KMS-11 (cell line): ENCODE data around the gene CACNB4.
"Not testable (repeated sequence)": the region's sequence is repeated elsewhere in the genome, so short reads cannot be mapped to it uniquely, and the experiment has no call there.

ENCODE experiments used
- H2AFZ ChIP-seq: fragments of 200-600 bp; sonication (generic); 2 replicates; pipeline ENCODE4 v1.6.1; 2016; ENCODE audit warnings: antibody characterized with exemption, mixed run types, low read depth
- H3K27ac ChIP-seq: fragments of 200-600 bp; sonication (generic); 2 replicates; pipeline ENCODE4 v1.6.1; 2016; ENCODE audit warnings: mild to moderate bottlenecking, mixed run types
- H3K27me3 ChIP-seq: fragments of 200-600 bp; sonication (generic); 2 replicates; pipeline ENCODE4 v1.6.1; 2017; ENCODE audit warnings: mild to moderate bottlenecking, low read depth, mixed run types, moderate library complexity; ENCODE audit not compliant: insufficient read depth
- H3K36me3 ChIP-seq: fragments of 200-600 bp; sonication (generic); 2 replicates; pipeline ENCODE4 v1.6.1; 2017; ENCODE audit warnings: mild to moderate bottlenecking, mixed run types; ENCODE audit not compliant: insufficient read depth
- H3K4me1 ChIP-seq: fragments of 200-600 bp; sonication (generic); 2 replicates; pipeline ENCODE4 v1.6.1; 2016; ENCODE audit warnings: mild to moderate bottlenecking, low read depth, mixed run types; ENCODE audit not compliant: poor library complexity, severe bottlenecking
- H3K4me2 ChIP-seq: fragments of 200-600 bp; sonication (generic); 2 replicates; pipeline ENCODE4 v1.7.0; 2016; ENCODE audit warnings: mild to moderate bottlenecking, mixed run types
- H3K4me3 ChIP-seq: fragments of 200-600 bp; sonication (generic); IDR thresholded peaks from 2 replicates; pipeline ENCODE4 v1.6.1; 2017; ENCODE audit warnings: low read depth, low read length, mixed read lengths; ENCODE audit not compliant: insufficient read depth
- H3K79me2 ChIP-seq: fragments of 200-600 bp; sonication (generic); 2 replicates; pipeline ENCODE4 v1.6.1; 2016; ENCODE audit warnings: low read depth, mixed run types; ENCODE audit not compliant: insufficient read depth
- H3K9ac ChIP-seq: fragments of 200-600 bp; sonication (generic); 2 replicates; pipeline ENCODE4 v1.6.1; 2016; ENCODE audit warnings: mild to moderate bottlenecking, mixed run types
- H4K20me1 ChIP-seq: fragments of 200-600 bp; sonication (generic); 2 replicates; pipeline ENCODE4 v1.6.1; 2016; ENCODE audit warnings: mild to moderate bottlenecking, mixed run types; ENCODE audit not compliant: insufficient read depth
- TF ChIP-seq, protein P1 (sequence below): fragments of 200-600 bp; sonication (generic); conservative IDR thresholded peaks from 2 replicates; pipeline ENCODE4 v1.6.1; 2017; ENCODE audit warnings: low read depth, mild to moderate bottlenecking, antibody characterized with exemption, low read length, moderate library complexity, mixed read lengths

The CACNB4 gene

GRCh38 chr2:152024477-152024876 is 74.4 kb downstream of the CACNB4 start:
- Histone ChIP-seq H3K4me3 (no peak overlapping the region), H3K4me1 (no peaks in the 10 kb centered on the region), H4K20me1 (no peaks in the 10 kb centered on the region), H3K27me3 (no peaks in the 10 kb centered on the region), H3K36me3 (no peaks in the 10 kb centered on the region), H3K4me2 (no peak overlapping the region), H3K9ac (no peak overlapping the region), H3K27ac (no peak overlapping the region), H3K79me2 (no peaks in the 10 kb centered on the region), H2AFZ (no peak overlapping the region)
- TF ChIP-seq, protein P1, sequence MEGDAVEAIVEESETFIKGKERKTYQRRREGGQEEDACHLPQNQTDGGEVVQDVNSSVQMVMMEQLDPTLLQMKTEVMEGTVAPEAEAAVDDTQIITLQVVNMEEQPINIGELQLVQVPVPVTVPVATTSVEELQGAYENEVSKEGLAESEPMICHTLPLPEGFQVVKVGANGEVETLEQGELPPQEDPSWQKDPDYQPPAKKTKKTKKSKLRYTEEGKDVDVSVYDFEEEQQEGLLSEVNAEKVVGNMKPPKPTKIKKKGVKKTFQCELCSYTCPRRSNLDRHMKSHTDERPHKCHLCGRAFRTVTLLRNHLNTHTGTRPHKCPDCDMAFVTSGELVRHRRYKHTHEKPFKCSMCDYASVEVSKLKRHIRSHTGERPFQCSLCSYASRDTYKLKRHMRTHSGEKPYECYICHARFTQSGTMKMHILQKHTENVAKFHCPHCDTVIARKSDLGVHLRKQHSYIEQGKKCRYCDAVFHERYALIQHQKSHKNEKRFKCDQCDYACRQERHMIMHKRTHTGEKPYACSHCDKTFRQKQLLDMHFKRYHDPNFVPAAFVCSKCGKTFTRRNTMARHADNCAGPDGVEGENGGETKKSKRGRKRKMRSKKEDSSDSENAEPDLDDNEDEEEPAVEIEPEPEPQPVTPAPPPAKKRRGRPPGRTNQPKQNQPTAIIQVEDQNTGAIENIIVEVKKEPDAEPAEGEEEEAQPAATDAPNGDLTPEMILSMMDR = no peak

DNA sequence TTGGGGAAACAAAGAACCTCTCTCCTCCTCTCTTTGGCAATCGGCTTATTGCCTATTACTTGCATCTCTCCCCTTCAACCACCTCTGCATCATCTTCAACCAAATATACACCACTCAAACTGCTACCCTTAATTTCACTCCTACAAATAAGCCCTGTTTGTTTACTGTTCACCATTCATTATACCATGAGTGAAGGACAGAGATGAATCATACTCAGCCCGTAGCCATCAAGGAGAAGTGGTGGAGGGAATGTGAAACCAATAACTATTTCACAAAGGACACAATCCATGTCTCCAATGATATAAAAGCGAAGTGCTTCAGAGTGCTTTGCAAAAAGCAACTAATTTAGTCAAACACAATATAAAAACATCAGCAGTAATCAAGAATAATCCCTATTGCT is 76.8 kb downstream of the CACNB4 start:
- TF ChIP-seq, protein P1 = no peak
- no peak overlapping the region for H3K4me2 ChIP-seq
- no peak overlapping the region for H3K4me3 ChIP-seq

DNA sequence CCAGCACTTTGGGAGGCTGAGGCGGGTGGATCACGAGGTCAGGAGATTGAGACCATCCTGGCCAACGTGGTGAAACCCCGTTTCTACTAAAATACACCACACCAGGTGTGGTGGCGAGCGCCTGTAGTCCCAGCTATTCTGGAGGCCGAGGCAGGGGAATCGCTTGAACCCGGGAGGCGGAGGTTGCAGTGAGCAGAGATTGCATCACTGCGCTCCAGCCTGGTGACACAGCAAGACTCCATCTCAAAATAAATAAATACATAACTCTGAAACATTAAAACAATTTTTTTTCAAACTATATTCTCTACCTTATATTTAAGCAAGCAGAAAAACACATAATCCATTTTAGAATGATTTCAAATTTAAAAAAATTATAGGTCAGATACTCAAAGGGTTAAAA is 77.8 kb downstream of the CACNB4 start:
- not testable (repeated sequence) for H3K4me1 ChIP-seq, H3K4me2 ChIP-seq, H3K4me3 ChIP-seq, H3K27me3 ChIP-seq, H3K79me2 ChIP-seq, H3K36me3 ChIP-seq, H3K9ac ChIP-seq, H4K20me1 ChIP-seq, H2AFZ ChIP-seq, H3K27ac ChIP-seq

More for the DNA sequence above, 76.8 kb downstream of the CACNB4 start:
- H2AFZ ChIP-seq = no peak overlapping the region
- H3K36me3 ChIP-seq = no peaks in the 10 kb centered on the region
- no peak overlapping the region for H3K27ac ChIP-seq
- H4K20me1 ChIP-seq = no peaks in the 10 kb centered on the region
- H3K79me2 ChIP-seq = no peaks in the 10 kb centered on the region
- H3K27me3 ChIP-seq = no peaks in the 10 kb centered on the region
- H3K9ac ChIP-seq = no peak overlapping the region
- no peaks in the 10 kb centered on the region for H3K4me1 ChIP-seq

DNA sequence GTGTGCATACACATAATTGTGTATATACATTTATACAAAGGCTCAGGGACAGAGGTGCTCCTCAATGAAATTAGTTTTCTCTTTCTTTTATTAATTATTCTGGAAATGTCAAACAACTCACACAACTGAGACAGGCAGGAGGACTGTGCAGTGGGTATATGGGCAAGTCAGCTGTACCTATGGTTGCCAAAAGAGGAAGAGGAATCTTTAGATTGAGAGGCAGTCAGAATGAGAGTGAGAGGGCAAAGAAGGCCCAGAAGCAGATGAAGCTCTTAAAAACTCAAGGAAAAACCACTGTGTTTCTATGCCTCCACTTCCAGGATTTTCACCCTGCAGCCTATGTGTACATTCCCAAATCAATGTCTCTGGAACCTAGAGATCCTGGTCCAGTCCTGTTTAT is 79.1 kb downstream of the CACNB4 start:
- no peaks in the 10 kb centered on the region for H3K27me3 ChIP-seq
- no peaks in the 10 kb centered on the region for H3K36me3 ChIP-seq
- H3K27ac ChIP-seq = no peak overlapping the region
- H2AFZ ChIP-seq = no peak overlapping the region
- no peaks in the 10 kb centered on the region for H4K20me1 ChIP-seq
- H3K4me1 ChIP-seq = no peaks in the 10 kb centered on the region
- TF ChIP-seq, protein P1 = no peak
- no peak overlapping the region for H3K9ac ChIP-seq
- H3K4me3 ChIP-seq = no peak overlapping the region
- H3K79me2 ChIP-seq = no peaks in the 10 kb centered on the region
- H3K4me2 ChIP-seq = no peak overlapping the region

DNA sequence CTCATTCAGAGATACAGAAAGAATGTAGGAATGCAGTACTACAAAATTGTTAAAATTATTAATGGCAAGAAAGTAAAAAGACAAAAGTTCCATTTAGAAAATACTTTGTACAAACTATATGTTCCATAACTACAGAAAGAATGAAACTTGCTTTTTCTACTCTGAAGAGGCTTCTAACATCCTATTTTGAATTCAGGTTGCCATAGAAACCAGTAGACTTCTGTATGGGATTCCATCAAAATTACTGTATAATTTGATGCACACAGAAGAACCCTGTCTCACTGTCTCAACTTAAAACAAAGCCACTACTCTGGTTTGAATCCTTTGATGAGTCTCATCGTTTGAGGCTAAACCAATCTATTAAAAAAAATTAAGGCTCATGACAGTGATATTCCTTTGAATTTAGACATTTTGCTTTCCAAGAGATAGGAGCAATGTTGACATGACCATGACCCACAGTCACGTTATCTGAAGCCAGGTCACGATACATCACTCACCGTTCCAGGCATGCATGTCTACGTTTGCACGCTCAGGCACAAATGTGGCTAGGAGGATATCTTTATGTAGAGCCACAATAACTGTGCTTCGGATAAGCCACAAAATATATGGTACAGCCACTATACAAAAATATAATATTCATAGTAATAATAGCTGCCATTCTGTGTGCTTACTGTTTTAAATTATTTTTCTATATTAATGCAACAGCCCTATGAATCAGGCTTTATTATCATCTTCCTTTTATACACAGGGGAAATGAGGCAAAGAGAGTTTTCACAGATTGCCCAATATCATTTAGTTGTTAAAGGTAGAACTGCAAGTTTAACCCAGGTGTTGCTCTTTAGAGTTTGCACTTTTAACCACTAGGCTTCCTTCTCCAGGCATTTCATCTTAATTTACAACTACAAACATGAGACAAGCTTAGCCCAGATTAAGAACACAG is 82.4 kb downstream of the CACNB4 start:
- no peaks in the 10 kb centered on the region for H3K79me2 ChIP-seq
- no peak overlapping the region for H3K9ac ChIP-seq
- no peaks in the 10 kb centered on the region for H3K4me1 ChIP-seq
- no peaks in the 10 kb centered on the region for H3K27me3 ChIP-seq
- H3K27ac ChIP-seq = no peak overlapping the region
- H3K4me2 ChIP-seq = no peak overlapping the region
- TF ChIP-seq, protein P1 = no peak
- no peak overlapping the region for H3K4me3 ChIP-seq
- H2AFZ ChIP-seq = no peak overlapping the region
- no peaks in the 10 kb centered on the region for H4K20me1 ChIP-seq
- no peaks in the 10 kb centered on the region for H3K36me3 ChIP-seq
